NCI-H187 treated with DMSO at 0.1 percent for 48 hours (cell line): Measurements from ENCODE around the gene KHDRBS2.

ENCODE experiments used
- DNase-seq: peaks from one replicate; lab custom pipeline; 2025; lab: John Stamatoyannopoulos, UW

Gene KHDRBS2

DNA sequence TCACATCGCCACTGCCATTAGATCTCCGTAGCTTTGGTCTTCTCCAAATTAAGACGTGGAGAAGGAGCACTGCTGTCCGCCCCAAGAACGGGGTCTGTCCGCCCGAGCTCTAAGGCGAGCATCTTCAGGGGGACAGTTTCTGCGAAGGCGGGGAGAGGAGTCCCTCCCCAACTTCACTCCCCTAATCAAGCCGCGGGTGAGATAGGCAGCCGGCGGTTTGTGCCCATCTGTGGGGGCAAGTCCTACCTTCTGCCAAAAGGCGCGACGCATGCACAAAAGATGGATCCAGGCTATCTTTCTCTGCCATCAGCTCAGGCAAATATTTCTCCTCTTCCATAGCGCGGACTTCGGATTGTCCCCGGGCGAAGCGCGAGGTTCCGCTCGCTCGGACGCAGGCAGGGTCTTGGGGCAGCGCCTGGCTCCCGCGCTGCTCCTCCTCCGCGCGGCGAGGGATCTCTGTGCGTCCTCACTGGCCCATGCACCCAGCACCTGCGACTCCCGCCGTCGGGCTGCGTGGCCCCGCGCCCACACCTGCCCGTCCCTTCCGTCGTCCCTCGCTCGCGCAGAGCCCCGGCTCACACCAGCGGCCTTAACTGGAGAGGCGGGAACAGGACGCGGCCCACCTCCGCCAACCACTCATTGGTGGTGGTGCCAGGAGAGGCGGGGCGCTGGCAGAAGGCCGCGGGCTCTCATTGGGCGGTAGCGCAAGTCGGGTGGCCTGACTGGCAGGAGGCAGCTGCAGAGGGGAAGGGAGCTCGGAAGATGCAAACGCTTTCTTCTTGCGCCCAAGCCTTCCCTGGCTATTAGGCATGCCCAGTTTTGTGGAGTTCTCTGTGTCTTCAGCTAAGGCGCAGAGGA is at the start of gene KHDRBS2:
Gene KHDRBS2, minus strand, starts transcription at position 614 of the 858 bp plus-strand sequence.
- no peak for DNase-seq

DNA sequence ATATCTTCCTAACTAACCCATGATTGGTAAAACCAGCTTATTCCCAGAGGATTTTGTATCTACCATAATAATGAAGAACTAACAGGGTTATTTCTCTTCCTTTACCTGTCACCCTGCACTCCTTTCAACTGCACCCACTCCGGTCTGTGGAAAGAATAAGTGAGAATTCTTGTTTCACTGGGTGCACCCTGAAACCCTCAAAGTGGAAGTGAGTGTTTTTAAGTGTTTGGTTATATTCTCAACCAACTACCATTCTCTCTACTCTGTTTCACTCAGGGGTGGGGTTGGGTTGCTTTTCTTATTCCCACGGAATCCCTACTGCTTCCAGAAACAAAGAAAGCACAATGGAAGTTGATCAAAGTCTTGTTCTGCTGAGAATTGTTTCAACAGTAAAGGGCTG is 42.6 kb upstream of the KHDRBS2 start:
- no peak for DNase-seq

DNA sequence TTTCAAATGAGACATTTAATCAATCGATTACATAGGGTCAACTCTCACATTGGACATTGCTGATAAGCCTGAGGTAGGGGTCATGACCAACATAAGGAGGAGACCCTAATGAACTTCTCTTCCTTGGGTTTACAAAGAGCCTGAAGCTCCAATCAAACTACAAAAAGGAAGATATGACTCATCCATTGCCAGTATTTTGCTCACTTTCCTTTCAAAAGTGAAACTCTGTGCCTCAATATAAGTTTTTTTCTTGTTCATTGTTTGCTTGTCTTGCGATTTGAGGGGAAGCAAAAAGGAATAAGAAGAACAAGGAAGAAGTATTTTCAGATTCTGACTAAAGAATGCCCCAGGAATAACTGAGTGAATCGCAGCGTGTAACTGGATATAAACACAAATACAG is 38.8 kb upstream of the KHDRBS2 start:
- DNase-seq: no peak

DNA sequence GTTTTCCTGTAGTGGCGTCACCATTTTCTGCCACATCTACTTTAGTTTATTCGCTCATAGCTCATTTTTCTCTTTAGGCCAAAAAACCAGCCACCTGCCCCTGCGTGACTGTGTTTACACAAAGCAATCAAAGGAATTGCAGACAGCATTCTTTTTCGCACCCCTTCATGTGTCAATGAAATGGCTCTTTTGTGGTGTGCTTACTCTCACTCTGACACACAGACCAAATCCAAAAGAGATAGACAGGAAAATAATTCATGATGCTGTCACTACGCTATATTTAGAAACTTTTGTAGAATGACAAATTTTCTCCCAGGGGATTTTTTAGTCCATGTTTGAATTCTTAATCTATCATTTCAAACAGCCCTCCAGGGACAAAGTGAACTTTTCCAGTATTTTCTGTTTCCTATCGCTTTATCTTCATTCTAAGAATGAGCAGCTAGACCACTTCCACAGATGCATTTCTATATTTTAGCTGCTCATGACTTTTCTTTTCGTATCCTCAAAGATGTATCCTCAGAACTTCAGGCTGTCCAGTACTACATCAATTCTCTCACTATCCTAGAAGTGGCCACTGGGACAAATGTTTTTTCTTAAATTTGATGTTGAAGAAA is 37.9 kb upstream of the KHDRBS2 start:
- no peak for DNase-seq

DNA sequence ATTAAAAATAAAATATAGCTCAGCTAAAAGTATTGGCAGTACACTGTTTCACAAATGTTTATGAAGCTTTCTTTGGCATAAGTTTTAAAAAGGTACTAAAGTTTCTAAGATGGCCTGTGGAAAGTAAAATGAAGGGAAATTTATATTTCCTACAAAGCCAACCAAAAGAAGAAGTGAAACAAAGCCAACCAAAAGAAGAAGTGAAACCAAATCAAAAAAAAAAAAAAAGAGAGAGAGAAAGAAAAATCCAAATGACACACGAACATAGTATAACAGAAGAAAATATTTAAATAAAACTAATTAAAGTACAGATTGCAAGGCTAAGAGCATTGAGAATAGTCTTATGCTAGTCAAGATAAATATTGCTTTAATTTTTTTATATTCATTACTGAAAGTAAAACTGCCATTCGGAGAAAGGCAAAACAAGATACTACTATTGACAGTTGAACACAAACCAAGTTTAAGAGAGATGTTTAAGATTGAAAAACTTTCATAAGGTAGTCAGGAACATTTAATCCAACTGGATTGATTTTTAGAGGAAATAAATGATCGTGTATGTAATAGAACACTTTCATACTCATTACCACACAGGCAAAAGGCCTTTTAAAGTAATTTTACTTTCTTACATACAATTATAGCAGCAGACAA is 12.8 kb upstream of the KHDRBS2 start:
- DNase-seq: no peak

DNA sequence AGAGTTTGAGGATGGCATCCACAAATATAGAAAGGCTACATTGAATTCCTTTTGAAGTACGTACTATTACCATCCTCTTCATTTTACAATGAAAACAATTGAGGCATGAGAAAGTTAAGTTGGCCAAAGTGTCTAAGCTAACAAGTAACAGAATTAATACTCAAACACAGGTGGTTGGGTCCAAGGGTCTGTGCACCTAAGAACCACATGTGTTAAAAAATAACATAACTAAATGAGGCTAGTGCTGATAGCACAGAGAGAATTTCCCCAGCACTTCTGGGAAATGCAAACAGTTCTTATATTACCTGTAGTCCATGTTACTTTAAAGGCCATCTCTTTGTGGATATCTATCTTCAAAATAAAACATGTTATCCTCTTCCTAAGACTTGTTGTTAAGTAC is 10.5 kb upstream of the KHDRBS2 start:
- DNase-seq: no peak

DNA sequence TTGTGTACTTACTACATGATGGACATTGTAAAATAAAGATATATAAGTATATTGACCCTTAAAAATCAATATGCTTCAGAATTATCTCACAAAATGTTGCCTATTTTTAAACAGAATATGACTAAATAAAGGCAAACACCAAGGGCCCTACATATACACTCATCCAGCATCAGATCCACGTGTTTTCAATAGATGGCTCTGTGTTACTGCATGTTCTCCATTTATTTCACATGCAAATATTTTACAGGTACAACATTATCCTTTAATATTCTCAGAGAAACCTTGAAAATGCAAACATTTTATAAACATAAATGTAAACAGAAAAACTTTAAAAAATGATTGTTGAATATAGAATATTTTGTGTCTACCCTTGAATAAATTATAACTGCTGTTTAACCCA is 2.9 kb upstream of the KHDRBS2 start:
- no peak for DNase-seq

DNA sequence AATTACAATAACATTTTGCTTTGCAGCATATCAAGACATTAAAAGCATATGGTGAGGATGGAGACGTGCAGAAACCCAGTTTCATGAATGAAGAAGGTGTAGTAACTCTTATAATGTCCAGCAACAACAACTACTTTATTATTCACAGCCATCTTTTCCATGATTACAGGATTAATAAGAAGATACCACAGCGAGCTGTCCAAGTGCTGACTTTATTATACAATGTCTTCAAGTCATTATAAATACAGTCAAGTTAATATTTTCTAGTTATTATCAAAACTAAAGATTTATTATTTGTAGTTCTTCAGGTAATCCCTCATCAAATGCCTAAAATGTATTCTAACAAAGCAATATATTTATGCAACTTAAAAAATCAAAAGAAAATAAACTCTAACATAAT is 2.5 kb upstream of the KHDRBS2 start:
- DNase-seq: no peak

DNA sequence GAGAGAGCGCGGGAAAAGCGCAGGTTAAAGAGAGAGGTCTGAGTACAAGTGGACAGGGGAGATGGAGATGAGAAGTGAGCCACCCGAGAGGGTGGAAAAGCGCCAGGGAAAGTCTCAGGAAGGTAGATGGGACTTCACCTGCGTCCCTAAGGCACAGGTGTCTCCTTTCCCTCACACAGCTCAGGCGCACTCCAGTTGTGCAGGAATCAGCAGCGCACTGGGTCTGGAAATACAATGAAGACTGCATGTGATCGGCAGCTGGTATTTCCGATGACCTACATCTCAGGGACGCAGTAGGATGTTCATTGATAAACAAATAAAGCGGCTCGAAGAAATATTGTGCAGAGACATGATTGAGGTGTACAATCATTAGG is 432 bp upstream of the KHDRBS2 start:
- no peak for DNase-seq

DNA sequence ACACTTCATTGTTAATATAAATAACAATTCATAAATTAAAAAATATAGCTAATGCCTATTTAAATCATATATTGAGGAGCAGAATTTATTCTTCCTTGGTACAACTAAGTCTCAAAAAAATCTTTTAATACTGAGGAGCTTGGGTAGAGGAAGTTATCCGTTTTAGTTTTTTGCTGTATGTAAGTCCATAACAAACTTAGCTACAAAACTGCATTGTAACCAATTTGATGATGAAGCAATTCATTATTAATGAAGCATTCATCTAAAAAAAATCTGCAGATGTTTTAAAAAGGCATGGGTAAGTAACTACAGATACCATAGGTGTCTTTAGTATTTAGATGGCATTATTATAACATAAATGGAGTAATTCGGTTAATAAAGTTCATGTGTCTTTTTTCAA is 1.3 kb downstream of the KHDRBS2 start:
- DNase-seq: no peak

DNA sequence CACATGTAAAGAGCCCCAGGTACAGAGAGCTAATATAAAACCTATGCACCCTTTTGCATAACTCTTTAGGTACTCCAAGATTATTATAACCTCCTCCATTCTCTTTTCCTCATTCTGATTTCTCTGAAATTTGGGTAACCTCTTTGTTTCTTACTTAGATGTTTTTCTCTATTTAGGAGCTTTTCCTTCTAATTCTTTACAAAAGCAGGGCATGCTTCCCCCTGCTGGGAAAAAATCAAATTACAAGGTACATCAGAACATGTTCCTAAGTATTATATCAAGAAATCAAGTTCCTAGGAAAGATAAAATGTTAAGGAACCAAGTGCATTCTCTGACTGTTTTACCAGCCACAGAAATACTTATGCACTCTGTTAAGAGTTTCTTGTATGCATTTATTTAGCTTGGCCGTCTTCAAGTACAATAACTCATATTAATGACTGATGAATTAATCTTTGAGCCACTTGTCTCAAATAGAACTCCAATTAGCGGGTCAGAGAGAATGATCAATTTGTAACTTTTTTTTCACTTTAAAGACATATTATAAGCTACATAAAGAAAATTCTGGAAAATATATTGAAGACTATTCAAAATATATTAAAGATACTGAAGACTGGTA is 2.1 kb downstream of the KHDRBS2 start:
- DNase-seq: no peak

DNA sequence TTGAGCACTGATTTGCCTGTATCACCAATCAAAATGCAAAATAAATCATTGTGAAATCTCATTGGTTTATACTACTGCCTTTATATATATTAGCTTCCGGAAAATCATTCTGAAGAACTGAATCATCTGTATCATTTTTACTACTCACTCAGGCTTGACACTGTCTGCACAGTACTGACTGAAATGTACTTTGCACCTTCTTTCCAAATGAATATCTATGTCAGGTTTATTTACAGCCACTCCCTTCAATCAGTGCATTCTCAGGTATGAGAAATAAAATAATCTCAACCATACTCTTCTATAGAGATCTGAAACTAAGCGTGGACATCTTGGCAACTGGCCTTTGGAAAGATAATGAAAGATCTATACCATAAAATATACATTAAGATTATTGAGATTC is 2.7 kb downstream of the KHDRBS2 start:
- no peak for DNase-seq

DNA sequence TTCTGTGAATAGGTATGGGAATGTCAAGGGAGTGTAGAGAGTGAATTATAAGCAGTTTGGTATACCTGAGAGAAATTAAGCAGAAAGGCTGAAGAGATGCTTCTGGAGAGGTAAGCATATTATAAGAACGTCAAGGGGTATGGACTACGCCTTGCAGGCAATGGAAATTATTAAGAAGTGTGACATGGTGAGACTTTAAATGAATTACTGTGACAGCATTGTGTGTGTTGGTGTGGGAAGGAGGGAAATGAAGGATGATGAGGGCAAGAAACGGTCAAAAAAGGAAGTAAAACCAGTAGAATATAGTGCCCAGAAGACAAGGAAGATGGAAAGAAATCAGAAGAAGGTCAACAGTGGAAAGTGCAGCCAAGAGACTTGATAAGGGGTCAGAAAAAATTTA is 5.9 kb downstream of the KHDRBS2 start:
- DNase-seq: no peak

DNA sequence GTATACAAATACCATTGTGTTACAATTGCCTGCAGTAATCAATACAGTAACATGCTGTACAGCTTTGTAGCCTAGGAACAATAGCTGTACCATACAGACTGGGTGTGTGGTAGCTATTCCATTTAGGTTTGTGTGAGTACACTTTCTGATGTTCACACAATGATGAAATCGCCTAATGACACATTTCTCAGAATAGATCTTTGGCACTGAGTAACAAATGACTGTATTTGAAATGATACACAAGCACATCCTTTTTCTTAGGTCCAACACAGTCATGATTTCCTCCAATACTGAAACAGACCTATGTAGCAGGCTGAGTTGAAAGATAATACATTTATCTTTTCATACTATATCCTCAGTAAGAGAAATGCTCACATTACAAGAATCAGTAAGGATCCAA is 13.9 kb downstream of the KHDRBS2 start:
- DNase-seq: no peak

DNA sequence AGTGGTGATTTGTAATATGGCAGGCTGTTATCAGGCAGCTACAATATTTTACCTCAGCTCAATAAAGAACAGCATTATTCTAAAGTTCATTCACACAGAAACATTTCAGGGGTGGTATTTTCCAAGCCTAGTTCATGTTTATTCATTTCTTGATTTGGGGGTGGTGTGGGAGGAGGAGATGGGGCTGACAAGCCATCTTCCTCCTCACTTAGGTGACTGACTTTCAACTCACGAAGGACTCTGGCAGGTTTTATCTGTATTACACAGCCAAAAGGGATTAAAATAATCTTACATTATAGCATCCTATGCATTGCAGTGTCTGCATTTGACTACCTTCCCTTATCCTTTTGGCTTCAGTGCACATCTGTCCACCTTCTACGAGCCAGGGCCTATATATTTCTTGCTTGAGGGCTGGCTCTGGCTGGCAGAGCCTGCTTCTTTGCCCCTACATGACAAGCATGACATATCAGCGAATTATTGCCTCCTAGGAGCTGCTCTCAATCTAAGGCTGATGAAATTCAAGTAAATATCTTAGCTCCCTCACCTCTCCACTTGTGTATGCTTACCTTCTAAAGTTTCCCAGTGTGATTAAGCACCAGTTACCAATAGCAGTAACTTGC is 20.0 kb downstream of the KHDRBS2 start:
- no peak for DNase-seq

DNA sequence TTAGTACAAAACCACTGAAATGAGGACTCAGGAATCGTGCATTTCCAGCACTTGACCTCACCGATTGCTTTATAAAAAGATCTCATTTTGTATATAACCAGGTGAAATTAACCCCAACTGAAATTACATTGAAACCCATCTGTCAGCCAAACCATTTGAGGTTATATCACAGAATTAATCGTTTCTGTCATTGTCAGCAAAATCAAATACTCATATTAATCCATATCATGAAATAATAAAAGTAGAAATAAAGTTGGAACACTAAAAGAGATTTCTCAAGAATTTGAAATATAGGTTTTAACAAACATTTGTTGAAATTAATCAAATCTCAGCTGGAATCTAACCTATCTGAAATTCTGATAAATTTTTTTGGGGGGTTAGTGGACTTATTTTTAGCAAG is 23.7 kb downstream of the KHDRBS2 start:
- DNase-seq: no peak

DNA sequence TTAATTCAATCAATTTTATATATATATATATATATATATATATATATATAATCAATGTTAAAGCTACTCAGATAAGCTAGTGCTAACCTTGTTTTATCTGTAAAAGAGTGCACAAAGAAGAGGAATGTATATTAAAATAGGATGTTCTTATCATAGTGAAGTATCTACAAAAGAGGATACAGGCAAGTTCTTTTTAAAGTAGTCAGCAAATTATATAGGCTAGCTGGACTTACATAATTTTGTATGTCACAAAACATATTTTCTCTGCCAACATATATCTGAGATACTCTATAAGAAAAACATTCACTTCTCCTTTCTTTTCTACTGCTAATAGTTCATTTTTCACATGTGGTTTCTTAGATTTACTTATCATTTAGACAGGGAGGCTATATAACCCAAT is 39.9 kb downstream of the KHDRBS2 start:
- DNase-seq: no peak

DNA sequence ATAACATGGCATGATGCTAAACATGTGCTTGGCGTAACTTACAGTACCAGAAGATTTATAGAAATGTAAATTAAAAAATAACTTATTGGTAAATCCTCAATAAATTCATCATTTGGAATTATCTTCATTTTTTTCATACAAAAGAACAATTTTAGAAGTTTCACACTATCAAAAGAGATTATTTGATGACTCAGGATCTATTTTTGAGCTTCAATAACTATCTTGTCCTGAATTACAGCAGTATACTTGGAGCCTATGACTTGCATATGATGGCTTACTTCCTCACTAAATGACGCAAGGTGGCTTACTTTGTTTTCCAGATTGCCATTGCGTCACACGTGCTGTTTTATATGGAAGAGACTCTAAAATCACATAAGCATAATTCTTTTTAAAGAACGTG is 49.2 kb downstream of the KHDRBS2 start:
- DNase-seq: no peak

DNA sequence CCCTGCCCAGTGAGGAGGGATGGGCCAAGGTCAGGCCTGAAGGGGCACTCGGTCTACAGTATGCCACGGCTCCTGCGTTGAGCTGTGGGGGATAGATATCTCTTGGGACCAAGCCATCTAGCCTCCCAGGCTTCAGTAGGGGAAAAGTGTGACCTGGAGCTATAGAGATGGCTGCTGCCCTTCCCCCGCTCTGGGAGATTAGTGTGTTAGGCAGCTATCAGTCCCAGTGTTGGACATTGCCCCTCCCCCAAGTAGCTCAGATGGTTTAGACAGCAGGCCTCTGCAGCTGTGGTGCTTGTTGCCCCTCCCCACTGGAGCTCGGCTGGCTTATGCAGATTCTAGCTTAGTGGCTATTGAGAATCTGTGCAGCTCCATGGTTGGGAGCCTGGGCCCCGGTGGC is 56.8 kb downstream of the KHDRBS2 start:
- no peak for DNase-seq

DNA sequence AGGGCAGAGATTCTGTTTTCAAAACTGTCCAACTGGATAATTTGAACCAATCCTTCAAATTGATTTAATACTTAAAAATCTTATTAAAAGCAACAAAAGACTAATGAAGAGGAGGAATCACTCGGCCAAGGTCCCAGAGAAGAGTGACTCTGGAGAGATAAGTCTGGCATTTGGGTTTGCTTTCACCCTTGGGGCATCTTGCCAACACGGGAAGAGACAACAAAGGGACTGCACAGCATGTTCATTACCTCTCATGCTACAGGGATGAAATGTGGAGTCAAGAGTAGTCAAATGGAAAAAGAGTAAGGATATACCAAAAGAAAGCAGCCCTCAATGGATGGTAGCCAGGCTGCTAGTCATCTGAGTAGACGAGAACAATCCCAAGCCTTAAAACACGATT is 68.2 kb downstream of the KHDRBS2 start:
- DNase-seq: no peak

DNA sequence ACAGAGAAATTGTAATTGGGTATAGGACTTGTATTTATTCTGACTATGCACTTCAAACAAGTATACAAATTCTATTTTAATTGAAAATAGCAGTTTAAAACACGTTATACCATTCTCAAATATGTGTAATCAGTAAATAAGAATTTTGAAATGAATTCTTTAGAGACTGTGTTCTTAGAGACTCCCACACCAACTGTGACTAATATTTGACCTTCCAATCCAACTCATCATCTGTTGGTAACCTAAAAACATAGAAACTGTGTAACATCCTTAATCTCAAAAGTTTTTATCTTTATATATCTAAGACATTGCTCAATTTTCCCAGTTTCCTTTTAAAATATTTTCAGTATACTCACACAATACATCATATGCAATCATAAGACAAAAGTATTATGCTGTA is 83.9 kb downstream of the KHDRBS2 start:
- no peak for DNase-seq

DNA sequence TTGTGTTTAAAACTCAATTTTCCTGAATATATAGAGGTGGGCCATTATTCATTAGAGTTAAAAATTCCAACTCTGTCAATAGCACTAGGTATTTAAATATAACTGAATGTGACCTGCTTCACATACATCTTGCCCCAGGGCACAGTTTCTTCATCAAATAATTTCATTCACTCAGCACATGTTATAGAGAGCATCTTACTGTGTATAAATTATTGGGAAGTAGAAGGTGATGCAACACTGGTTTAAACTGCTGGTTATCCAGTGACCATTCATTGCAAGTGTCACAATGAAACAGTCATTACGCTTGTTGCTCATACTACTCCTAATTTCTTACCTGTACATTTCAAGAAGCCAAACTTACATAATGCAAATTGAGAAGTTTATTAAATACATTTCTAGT is 93.4 kb downstream of the KHDRBS2 start:
- DNase-seq: no peak

DNA sequence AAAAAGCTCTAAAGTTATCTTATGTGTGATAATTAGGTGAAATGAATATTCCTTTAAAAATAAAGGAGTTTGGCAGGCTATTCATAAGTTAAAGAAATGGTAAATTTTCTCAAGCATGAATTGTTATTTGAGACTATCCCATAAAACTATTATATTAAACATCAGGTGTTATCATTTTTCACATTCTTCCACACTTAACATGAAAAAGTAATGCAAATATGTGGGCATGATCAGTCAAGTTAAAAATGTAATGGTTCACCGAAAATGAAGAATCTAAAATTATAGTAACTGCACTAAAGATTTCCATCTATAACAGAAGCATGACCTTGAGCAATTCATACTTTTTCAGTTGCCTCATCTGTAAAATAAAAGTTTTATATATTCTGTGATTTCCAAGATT is 110.8 kb downstream of the KHDRBS2 start:
- no peak for DNase-seq
